Measurements from ENCODE around the gene STXBP5L. TPM values are rescaled to one million over a fixed set of nuclear protein-coding genes. Genes with fewer than 3 reads are reported as not detected.

The STXBP5L gene
- polyA plus RNA-seq (2011; rRNA removed) (0.08 and 0.12 TPM in 2 replicates), polyA plus RNA-seq (2017; fragmentation: RNase III; extraction: RNeasy Plus Mini Kit Qiagen cat#74134 plus additional on column Dnase treatment) (not detected in 3 replicates), polyA minus RNA-seq (2011; rRNA and poly(A)+ RNA removed) (not detected in 2 replicates)
- 0.03 TPM in 1 of 2 replicates, not detected in the other for polyA plus RNA-seq (2012; cell fraction: cytosol; rRNA removed)
- polyA plus RNA-seq (2012; cell fraction: nucleus; rRNA removed): 0.01 and 0.04 TPM in 2 replicates

DNA sequence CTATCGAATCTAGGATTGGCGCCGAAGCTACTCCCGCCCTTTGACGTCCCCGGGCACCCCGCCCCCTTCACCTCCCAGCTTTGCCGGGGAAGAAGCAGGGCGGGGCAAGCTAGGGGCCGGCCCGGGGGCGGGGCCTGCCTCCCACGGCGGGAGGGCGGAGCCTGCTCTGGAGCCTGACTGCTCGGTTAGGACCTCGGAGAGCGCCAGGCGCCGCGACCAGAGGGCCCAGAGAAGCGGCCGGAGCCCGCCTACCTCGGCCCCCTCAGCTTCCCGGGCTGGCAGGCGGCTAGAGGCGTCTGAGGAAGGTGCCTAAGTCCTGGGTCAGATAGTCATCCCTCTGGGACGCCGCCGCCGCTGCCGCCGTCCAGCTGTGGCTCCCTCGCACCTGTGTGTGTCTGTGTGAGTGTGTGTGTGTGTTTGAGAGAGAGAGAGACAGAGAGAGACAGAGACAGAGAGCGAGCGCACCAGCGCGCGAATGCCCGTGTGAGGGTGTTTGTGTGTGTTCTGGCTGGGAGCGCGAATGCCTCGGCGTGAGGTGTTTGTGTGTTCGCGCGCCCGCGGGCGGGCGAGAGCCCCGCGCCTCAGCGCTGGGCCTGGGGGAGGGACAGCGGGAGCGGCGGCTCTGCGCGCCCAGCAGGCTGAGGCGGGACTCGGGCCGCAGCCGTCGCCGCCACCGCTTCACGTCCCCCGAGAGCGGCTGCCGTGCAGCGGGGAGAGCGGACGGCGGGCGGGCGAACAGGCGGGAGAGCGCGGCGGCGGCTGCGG lies at the start of gene STXBP5L:
STXBP5L (plus strand) TSS at position 176 of the 765 bp plus-strand sequence. CDS start 1,374 bp downstream, outside the sequence.
- H3K9me3 ChIP-seq: 0 out of 3 replicates have a peak, but pooled peaks cover 5% of the 10 kb centered on the region
- H3K4me2 ChIP-seq: peak within 1 kb of the TSS; percentile 100
- H3K4me3 ChIP-seq: peak within 1 kb of the TSS; percentile 49
- H3K4me1 ChIP-seq: peaks cover 13% of the 10 kb centered on the region
- TF ChIP-seq, protein P1, sequence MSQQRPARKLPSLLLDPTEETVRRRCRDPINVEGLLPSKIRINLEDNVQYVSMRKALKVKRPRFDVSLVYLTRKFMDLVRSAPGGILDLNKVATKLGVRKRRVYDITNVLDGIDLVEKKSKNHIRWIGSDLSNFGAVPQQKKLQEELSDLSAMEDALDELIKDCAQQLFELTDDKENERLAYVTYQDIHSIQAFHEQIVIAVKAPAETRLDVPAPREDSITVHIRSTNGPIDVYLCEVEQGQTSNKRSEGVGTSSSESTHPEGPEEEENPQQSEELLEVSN (IDR thresholded peaks at IDR 0.05; ENCODE audit: borderline replicate concordance, low read depth): no peak
- TF ChIP-seq ZFP36 (IDR thresholded peaks at IDR 0.05; ENCODE audit: borderline replicate concordance, partially characterized antibody): peak; percentile 19
- TF ChIP-seq HOXB13 (CRISPR knock-in tag; IDR thresholded peaks at IDR 0.05; ENCODE audit: low read depth): 0 out of 2 replicates have a peak, but pooled peaks have one; percentile 34
- peak; percentile 62; the same call in 1 of the 2 replicates for TF ChIP-seq EHMT2 (IDR thresholded peaks at IDR 0.05; ENCODE audit: low read depth)
- TF ChIP-seq, protein P2, sequence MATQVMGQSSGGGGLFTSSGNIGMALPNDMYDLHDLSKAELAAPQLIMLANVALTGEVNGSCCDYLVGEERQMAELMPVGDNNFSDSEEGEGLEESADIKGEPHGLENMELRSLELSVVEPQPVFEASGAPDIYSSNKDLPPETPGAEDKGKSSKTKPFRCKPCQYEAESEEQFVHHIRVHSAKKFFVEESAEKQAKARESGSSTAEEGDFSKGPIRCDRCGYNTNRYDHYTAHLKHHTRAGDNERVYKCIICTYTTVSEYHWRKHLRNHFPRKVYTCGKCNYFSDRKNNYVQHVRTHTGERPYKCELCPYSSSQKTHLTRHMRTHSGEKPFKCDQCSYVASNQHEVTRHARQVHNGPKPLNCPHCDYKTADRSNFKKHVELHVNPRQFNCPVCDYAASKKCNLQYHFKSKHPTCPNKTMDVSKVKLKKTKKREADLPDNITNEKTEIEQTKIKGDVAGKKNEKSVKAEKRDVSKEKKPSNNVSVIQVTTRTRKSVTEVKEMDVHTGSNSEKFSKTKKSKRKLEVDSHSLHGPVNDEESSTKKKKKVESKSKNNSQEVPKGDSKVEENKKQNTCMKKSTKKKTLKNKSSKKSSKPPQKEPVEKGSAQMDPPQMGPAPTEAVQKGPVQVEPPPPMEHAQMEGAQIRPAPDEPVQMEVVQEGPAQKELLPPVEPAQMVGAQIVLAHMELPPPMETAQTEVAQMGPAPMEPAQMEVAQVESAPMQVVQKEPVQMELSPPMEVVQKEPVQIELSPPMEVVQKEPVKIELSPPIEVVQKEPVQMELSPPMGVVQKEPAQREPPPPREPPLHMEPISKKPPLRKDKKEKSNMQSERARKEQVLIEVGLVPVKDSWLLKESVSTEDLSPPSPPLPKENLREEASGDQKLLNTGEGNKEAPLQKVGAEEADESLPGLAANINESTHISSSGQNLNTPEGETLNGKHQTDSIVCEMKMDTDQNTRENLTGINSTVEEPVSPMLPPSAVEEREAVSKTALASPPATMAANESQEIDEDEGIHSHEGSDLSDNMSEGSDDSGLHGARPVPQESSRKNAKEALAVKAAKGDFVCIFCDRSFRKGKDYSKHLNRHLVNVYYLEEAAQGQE (IDR thresholded peaks at IDR 0.05): peak; percentile 92
- WGBS (ENCODE audit: missing lambda C conversion rate): 3% methylated on average over 17 of the region's 83 CpGs
- DNase-seq (ENCODE audit: low read depth in 1 of 2, low spot score in 1 of 2) (peak; percentile 13 to 71), ATAC-seq (peak; percentile 94 to 97), FAIRE-seq (no peak)
- POLR2A ChIA-PET: no interaction called here
- CTCF ChIA-PET: interaction anchor here (0.8 kb wide), 1 partner anchor 349 kb away, joined by 3 read pairs; no protein-coding TSS in a partner anchor
- H3K27ac ChIP-seq: no peak within 1 kb of the TSS

DNA sequence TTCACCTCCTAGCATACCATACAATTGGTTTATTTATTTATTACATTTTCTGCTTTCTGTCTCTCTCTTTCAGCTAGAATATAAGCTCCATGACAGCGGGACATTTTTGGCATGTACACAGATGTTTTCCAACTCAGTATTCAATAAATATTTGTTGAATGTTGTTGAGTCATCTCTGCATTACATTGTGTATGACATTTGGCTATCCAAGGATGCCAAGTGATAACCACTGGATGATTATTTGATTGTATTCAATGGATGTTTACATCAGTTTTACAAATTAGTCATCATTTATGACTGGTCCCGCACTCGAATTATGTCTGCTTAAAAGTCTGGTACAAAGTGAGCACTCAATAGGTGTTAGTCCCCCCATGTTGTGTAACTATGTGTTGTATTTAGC lies 49.5 kb upstream of the STXBP5L start:
- H3K4me3 ChIP-seq: no peak overlapping the region
- TF ChIP-seq KDM1A (IDR thresholded peaks at IDR 0.05; ENCODE audit: low read depth) (no peak), FOSL2 (IDR thresholded peaks at IDR 0.05) (no peak), FOSL2 (CRISPR knock-in tag; IDR thresholded peaks at IDR 0.05) (peak; percentile 39; the same call in 1 of the 2 replicates), MAZ (IDR thresholded peaks at IDR 0.05; ENCODE audit: borderline replicate concordance, low read depth, low read length) (no peak), CHD4 (IDR thresholded peaks at IDR 0.05; ENCODE audit: borderline replicate concordance) (no peak), EHF (CRISPR knock-in tag; IDR thresholded peaks at IDR 0.05) (no peak)
- TF ChIP-seq, protein P3, sequence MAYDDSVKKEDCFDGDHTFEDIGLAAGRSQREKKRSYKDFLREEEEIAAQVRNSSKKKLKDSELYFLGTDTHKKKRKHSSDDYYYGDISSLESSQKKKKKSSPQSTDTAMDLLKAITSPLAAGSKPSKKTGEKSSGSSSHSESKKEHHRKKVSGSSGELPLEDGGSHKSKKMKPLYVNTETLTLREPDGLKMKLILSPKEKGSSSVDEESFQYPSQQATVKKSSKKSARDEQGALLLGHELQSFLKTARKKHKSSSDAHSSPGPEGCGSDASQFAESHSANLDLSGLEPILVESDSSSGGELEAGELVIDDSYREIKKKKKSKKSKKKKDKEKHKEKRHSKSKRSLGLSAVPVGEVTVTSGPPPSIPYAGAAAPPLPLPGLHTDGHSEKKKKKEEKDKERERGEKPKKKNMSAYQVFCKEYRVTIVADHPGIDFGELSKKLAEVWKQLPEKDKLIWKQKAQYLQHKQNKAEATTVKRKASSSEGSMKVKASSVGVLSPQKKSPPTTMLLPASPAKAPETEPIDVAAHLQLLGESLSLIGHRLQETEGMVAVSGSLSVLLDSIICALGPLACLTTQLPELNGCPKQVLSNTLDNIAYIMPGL (CRISPR knock-in tag; IDR thresholded peaks at IDR 0.05; ENCODE audit: borderline replicate concordance): no peak
- ChIA-PET CTCF (interaction anchor here (1.5 kb wide), 1 partner anchor 15 kb away, joined by 4 read pairs; no protein-coding TSS in a partner anchor), POLR2A (no interaction called here)
- H3K4me2 ChIP-seq: no peak overlapping the region
- H3K27ac ChIP-seq: no peak overlapping the region
- ATAC-seq (peak in 1 of 2 experiments; percentile 37; a peak in 2 of 6 replicates), FAIRE-seq (no peak), DNase-seq (ENCODE audit: low read depth in 1 of 2, low spot score in 1 of 2) (no peak)
- no peaks in the 10 kb centered on the region for H3K4me1 ChIP-seq
- H3K9me3 ChIP-seq: no peaks in the 10 kb centered on the region
- WGBS (ENCODE audit: missing lambda C conversion rate): 1% methylated on average over 3 of the region's 3 CpGs

DNA sequence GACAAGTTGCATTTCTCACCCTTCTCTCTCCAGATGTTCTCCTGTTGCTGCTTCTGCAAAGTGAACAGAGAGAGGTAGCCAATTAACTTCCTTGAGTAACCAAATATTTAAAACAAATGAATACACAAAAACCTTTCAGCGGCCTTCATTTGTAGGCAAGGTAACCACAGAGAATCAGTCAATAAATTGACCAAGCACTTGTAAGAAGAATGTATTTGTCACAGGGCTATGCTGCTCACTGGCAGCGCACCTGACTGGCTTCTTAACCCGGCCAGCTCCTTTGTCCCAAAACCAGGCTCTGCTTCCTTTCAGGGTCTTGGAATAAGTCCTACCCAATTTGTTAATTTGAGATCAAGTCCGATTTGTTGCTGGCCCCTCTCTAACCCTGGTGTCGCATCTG lies 43.5 kb upstream of the STXBP5L start:
- CTCF ChIA-PET: no interaction called here
- no peak for TF ChIP-seq FOXS1 (CRISPR knock-in tag; IDR thresholded peaks at IDR 0.05)
- TF ChIP-seq, protein P3 (CRISPR knock-in tag; IDR thresholded peaks at IDR 0.05; ENCODE audit: borderline replicate concordance): no peak
- TF ChIP-seq PHF8 (IDR thresholded peaks at IDR 0.05; ENCODE audit: borderline replicate concordance, low read depth): no peak
- no peak for TF ChIP-seq RAD21 (conservative IDR thresholded peaks at IDR 0.05 in 1 of 2, IDR thresholded peaks at IDR 0.05 in 1 of 2)
- TF ChIP-seq NPAS2 (CRISPR knock-in tag; IDR thresholded peaks at IDR 0.05; ENCODE audit: borderline replicate concordance): no peak
- TF ChIP-seq EHMT2 (IDR thresholded peaks at IDR 0.05; ENCODE audit: low read depth): no peak
- Histone ChIP-seq H3K4me3 (no peak overlapping the region), H3K4me1 (no peaks in the 10 kb centered on the region), H3K9me3 (no peaks in the 10 kb centered on the region), H3K4me2 (no peak overlapping the region), H3K27ac (no peak overlapping the region)
- FAIRE-seq (no peak), ATAC-seq (no peak), DNase-seq (ENCODE audit: low read depth in 1 of 2, low spot score in 1 of 2) (no peak)
- POLR2A ChIA-PET: no interaction called here
- 28% methylated on average over 5 of the region's 5 CpGs for WGBS (ENCODE audit: missing lambda C conversion rate)
